ENCODE data around the gene PDE9A.
A peak's percentile ranks its signal among the peaks of the same experiment; 100 is the strongest.

Gene PDE9A

GRCh38 chr21:42673633-42674328, 20.4 kb downstream of the PDE9A start:
- no peak for DNase-seq

DNA sequence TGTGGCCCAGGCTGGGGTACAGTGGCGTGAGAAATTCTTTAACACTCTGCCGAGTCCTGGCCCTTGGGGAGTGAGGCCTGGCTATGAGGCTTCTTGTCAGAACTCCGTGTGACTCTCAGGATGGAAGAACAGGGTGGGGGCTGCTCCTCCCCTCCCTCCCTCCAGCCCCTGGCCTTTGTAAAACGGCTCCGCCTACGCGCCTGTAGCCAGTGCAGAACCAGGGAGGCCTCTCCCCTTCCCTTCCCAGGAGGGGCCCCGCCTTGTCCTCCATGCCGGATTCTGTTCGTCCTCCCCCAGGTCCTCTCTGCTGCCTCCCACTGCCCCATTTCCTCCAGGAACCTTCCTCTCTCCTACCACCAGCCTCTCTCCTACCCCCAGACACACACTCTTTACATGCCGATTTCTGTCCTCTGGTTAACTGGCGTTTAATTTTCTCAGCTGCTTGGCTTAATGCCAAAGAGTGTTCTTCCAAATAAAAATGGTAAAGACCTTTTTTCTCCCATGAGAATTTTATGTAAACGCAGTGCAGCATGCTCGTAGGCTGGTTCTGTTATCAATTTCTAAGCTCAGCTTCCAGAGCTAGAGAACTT, 21.0 kb downstream of the PDE9A start:
- peak; percentile 48 for DNase-seq

- no peak for DNase-seq
Measured at GRCh38 chr21:42675403-42675802, 22.0 kb downstream of the PDE9A start.

GRCh38 chr21:42676808-42677207, 23.4 kb downstream of the PDE9A start:
- peak; percentile 77 for DNase-seq

- DNase-seq, result peak; percentile 70
Measured at GRCh38 chr21:42677339-42678321, 24.2 kb downstream of the PDE9A start.

DNA sequence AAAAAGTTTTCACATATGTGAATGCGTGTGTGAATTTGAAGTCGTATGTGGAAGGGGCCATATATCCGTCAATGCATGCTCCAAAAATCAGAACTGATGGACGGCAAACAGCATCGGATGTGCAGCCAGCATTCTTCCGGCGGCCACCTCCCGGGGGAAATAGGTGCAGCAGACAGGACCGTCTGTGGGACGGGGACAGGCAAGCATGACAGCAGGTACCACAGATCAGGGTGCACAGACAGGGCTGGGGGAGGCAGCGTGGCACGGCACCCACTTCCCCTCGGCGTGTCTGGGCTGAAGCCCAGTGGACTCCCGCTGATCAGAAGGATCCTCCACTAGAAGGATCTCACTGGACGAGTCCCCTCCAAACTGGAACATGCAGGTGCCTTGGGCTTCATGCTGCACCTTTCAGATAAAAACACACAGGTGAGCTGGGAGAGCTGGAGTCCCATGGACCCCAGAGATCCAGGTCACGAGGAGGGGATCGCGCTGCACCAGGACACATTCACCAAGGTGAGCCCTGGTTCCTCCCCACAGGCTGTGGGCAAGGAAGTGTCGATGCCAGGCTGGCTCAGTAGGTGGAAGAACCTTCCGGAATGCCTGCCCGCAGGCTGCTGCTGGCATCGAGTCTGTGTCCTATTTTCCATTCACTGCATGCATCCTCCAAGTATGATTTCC, 25.3 kb downstream of the PDE9A start:
- DNase-seq, result no peak

DNA sequence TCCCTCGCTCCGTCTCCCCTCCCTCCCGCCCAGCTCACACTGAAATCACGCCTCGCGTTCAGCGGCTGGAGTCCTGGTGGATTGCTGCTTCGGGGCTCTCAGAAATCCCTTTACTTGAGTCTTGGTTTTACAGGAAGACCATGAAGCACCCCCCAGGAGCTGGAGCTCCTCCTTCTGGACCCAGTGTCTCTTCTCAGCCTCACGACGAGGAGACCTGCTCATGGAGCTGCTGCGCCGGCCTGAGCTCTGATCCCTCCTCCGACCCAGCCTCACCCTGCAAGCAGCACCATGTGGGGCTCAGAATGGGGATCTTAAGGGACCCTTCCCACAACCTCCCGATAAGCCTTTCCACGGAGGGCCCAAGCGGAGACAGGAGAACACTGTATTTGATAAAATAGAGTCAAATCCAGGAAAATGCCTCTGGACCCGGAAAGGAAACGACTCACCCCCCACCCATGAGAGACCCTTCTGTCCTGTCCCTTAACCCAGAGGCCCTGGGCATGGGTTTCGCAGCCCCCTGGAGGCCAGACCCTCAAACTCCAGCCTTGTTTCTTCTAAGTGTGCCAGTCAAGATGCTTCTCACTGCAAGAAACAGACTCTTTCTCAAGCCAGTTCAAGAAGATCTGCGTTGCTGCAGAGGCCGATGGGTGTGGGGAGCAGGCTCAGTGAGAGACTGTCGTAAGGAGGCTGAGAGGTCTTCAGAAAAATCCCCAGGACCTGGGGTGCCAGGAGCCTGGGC, 26.1 kb downstream of the PDE9A start:
- DNase-seq, result no peak

- no peak for DNase-seq
Measured at GRCh38 chr21:42680058-42680330, 26.6 kb downstream of the PDE9A start.

- DNase-seq, result no peak
Measured at GRCh38 chr21:42680429-42680828, 27.0 kb downstream of the PDE9A start.

DNA sequence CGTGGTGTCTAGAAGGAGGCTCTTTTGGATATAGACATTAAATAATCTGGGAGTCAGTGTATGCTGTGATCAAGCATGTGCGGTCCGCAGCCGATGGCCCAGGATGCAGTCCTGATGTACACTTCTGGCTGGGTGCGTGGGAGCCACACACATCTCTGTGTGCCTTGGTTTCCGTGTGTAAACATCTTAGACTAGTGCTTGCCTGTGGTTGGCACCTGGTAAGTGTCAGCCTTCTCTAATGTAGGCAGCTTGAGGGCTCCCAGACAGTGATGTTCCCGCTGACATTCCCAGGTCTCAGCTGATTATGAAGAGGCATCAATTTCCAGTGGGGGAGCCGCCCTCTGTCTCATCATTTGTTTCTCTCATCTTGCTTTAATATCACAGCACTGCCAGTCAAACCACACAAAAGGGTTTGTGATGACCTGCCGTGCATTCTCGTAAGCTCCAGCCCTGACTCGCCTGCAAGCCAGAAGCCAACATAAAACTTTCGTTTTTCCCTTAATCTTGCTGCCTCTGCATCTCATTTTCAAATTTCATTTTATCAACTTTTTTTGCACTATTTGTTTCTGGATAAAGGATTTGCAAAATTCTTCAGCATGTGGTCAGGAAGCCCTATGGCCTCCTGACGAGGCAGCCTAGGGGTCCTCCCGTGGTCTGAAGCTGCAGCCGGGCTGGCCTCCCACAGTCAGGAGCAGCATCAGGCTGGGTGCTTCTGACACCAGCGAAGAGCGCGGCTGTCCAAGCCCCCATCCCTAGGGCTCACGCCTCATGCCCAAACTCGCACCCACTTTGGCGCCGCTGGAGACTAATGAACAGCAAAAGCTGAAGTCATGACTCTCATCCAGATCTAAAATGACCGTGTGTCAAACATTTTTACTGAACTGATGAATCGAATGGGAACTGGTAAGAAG, 28.1 kb downstream of the PDE9A start:
- DNase-seq, result no peak

DNA sequence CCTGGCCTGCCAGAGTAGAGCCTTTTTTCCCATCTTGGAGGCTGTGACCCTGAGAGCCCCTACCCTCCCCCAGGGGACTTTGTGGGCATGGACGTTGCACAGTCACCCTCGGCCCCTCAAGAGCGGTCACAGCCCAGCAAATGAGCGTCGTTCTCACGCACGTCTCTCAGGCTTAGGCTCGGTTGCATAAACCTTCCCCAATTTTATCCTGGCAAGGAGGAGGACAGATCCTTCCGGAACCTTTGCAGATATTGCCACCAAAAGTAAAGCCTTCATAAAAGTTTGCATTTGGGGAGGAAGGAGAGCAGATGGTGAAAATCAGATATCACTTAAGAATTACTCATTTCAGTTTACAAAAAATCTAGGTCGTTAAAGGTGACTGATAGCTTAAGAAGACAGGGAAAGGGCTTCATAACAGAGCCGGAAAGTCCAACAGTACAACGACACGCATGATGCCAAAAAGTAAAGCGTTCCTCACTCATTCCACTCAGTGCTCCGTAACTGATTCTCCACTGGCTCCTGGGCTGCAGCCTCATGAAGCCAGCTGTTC, 29.3 kb downstream of the PDE9A start:
- DNase-seq, result no peak

DNA sequence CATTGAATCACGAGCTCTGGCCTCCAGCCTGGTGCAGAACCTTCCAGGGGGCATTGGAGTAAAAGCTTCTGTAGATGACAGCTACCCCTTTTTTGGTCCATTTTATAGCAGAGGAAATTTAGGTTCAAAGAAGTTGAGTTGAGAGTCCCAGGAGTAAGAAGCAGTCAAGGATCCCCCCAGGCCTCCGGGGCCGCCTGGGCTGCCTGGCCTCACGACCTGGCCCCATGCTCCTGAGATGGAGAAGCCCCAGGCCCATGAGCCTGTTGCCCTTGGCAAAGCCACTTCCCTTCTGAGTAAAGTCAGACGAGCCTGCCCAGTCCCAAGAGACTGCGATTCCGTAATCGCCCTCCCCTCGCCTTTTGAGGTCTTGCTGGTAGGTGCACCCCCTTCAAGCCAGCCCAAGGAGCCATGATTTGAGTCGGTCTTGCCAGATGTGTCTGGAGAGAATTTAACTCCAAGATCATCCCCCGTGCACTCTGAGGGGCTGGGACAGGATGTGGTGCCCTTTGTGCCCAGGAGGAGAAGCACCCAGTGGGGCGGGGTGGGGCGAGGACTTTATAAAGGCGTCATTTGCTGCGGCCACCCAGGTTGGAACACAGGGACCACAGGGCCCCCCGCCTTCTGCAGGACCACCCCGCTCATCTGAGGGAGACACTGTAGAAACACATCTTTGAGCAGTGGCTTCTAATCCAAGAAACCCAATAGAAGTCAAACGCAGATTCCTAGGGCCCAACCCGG, 30.1 kb downstream of the PDE9A start:
- no peak for DNase-seq

DNA sequence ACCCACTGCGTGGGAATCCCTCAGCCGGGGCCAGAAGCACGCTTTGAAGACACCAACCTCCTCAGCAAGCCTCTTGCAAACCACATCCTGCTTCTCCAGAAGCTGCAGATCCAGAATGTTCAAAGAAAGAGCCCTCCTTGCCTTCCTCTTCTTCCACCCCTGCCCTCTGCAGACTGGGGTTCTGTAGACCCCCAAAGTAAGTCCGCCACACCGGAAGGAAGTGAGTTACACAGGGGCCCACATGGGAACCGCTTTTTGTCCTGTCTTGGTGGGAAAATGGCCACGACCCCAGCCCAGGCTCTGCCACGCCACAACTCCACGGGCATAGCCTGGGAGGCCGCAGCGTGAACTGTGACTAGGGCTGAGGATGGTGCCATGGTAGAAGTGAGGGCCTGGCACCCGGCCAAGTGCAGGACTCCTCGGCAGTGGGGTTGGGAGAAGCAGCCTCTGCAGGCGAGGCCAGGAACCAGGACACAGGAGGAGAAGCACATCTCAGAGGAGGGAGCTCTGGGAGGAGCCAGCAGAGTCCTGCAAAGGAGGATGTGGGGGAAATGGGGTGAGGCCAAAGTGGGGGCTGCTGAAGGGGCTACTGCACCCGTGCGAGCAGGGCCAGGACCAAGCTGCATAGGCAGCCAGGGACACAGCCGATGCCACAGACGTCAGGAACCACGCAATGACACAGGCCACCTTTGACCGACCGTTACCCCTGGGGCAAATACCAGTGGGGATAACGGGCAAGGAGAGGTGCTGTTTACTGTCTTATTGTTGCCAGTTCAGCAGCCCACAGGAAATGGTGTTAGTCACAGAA, 30.9 kb downstream of the PDE9A start:
- DNase-seq, result no peak

GRCh38 chr21:42685036-42685435, 31.6 kb downstream of the PDE9A start:
- no peak for DNase-seq

- no peak for DNase-seq
Measured at GRCh38 chr21:42685954-42686500, 32.6 kb downstream of the PDE9A start.

DNA sequence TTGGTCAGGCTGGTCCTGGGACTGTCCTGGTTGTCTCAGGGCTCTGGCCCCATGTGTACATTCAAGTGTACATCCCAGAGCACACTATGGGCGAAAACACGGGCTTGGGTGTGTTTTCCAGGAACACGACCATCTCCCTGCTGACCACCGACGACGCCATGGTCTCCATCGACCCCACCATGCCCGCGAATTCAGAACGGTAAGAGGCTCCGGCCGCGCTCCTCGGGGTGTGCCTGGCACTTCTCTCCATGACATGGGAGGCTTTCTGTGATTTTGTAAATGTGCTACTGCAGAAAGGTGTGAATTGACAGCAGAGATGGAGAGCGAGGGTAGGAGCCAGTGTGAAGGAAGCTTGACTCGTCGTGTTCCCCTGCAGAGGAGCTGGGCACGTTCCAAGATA, 34.4 kb downstream of the PDE9A start:
- no peak for DNase-seq

GRCh38 chr21:42688226-42688840, 34.9 kb downstream of the PDE9A start:
- no peak for DNase-seq

GRCh38 chr21:42688841-42689371, 35.5 kb downstream of the PDE9A start:
- DNase-seq, result no peak

DNA sequence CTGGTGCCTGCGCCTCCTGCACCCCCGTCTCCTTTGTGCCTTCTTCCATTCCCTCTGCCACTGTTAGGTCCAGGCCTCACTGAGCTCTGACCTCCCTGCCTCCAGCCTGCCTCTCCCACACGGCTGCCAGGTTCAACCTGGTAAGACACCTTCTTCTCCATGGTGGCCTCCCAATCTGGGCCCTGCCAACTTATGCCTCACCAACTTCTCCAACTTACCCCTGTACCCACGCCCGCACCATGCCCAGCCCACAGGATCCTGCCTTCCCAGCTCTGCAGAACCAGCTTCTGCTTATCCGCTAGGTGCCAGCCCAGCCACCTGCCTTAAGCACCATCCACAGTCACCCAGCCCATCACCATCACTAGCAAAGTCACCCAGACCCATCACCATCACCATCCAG, 37.2 kb downstream of the PDE9A start:
- no peak for DNase-seq

Measured in NCI-H1417 treated with DMSO at 0.1 percent for 48 hours (cell line).